Activated T-cell treated with anti-CD3 and anti-CD28 coated beads for 48 hours (primary cell): ENCODE data around the gene ARHGAP22.
A peak's percentile ranks its signal among the peaks of the same experiment; 100 is the strongest.

ENCODE experiments used
- DNase-seq: peaks from one replicate; pipeline ENCODE4 v3.0.0-alpha.2; 2020; ENCODE audit warnings: low read depth

ARHGAP22 gene

GRCh38 chr10:48633381-48634197 lies 28.7 kb upstream of the ARHGAP22 start:
- no peak for DNase-seq

GRCh38 chr10:48632166-48632565 lies 27.3 kb upstream of the ARHGAP22 start:
- no peak for DNase-seq

GRCh38 chr10:48627984-48628609 lies 23.2 kb upstream of the ARHGAP22 start:
- no peak for DNase-seq

GRCh38 chr10:48626986-48627731 lies 22.3 kb upstream of the ARHGAP22 start:
- no peak for DNase-seq

GRCh38 chr10:48626447-48626846 lies 21.6 kb upstream of the ARHGAP22 start:
- no peak for DNase-seq

GRCh38 chr10:48625826-48626134 lies 20.9 kb upstream of the ARHGAP22 start:
- DNase-seq = no peak

GRCh38 chr10:48623607-48624132 lies 18.8 kb upstream of the ARHGAP22 start:
- DNase-seq = no peak

GRCh38 chr10:48623009-48623408 lies 18.1 kb upstream of the ARHGAP22 start:
- no peak for DNase-seq

GRCh38 chr10:48620719-48621118 lies 15.8 kb upstream of the ARHGAP22 start:
- no peak for DNase-seq

- DNase-seq = no peak
Observed at GRCh38 chr10:48616436-48616835, 11.6 kb upstream of the ARHGAP22 start.

- no peak for DNase-seq
Observed at GRCh38 chr10:48614481-48615390, 9.9 kb upstream of the ARHGAP22 start.

- no peak for DNase-seq
Observed at GRCh38 chr10:48613016-48613415, 8.1 kb upstream of the ARHGAP22 start.

GRCh38 chr10:48612236-48612943 lies 7.5 kb upstream of the ARHGAP22 start:
- DNase-seq = no peak

- no peak for DNase-seq
Observed at GRCh38 chr10:48611133-48611532, 6.3 kb upstream of the ARHGAP22 start.

- DNase-seq = no peak
Observed at GRCh38 chr10:48610585-48611093, 5.8 kb upstream of the ARHGAP22 start.

GRCh38 chr10:48609899-48610584 lies 5.2 kb upstream of the ARHGAP22 start:
- no peak for DNase-seq

- no peak for DNase-seq
Observed at GRCh38 chr10:48609441-48609840, 4.6 kb upstream of the ARHGAP22 start.

- no peak for DNase-seq
Observed at GRCh38 chr10:48608976-48609375, 4.1 kb upstream of the ARHGAP22 start.

GRCh38 chr10:48608279-48608681 lies 3.4 kb upstream of the ARHGAP22 start:
- peak; percentile 21 for DNase-seq
